HEK293 (cell line): Measurements from ENCODE around the gene OSBP2.

Source experiments
- CTCF ChIA-PET: fragments of 350-600 bp; formaldehyde crosslinking; extraction: SDS; loops from one replicate; lab custom pipeline; 2021; ENCODE audit warnings: antibody characterized with exemption; lab: Yijun Ruan, JAX
- POLR2A ChIA-PET: fragments of 300-600 bp; formaldehyde crosslinking; extraction: SDS; loops from one replicate; lab custom pipeline; 2020; ENCODE audit warnings: antibody characterized with exemption, inconsistent platforms; lab: Yijun Ruan, JAX
- H3K27ac ChIP-seq: fragments of 200-500 bp; sonication (Bioruptor generic); 2 replicates; pipeline ENCODE4 v1.5.1; 2014; ENCODE audit warnings: low read depth, low read length, control low read depth, inconsistent platforms; ENCODE audit errors: extremely low read depth
- H3K36me3 ChIP-seq, 2 experiments: fragments of 200-500 bp in 1 of 2; sonication (Bioruptor generic) in 1 of 2; 1 replicate in 1 of 2; 2 replicates in 1 of 2; pipeline ENCODE4 v1.5.1; 2014 to 2017; ENCODE audit warnings: inconsistent platforms in 2 of 2, low read length in 2 of 2; ENCODE audit not compliant: control insufficient read depth in 2 of 2, insufficient read depth in 1 of 2
- H3K4me1 ChIP-seq: fragments of 200-500 bp; sonication (Bioruptor generic); 2 replicates; pipeline ENCODE4 v1.5.1; 2014; ENCODE audit warnings: mild to moderate bottlenecking, low read length, inconsistent platforms; ENCODE audit not compliant: control insufficient read depth, insufficient read depth
- H3K4me3 ChIP-seq: 2 replicates; pipeline ENCODE4 v1.5.1; 2011; ENCODE audit warnings: low read depth, mild to moderate bottlenecking, control low read depth, low read length, moderate library complexity
- H3K9me3 ChIP-seq: fragments of 200-500 bp; sonication (Bioruptor generic); 2 replicates; pipeline ENCODE4 v1.5.1; 2014; ENCODE audit warnings: low read depth, low read length, inconsistent platforms; ENCODE audit not compliant: control insufficient read depth, insufficient read depth
- GLI2 ChIP-seq: fragments of 450-650 bp; formaldehyde crosslinking; IDR thresholded peaks from 2 replicates; pipeline ENCODE4; 2017; ENCODE audit warnings: missing biosample characterization, missing genetic modification characterization, low read depth, borderline replicate concordance
- MEIS1 ChIP-seq: sonication (generic); formaldehyde crosslinking; IDR thresholded peaks from 2 replicates; pipeline ENCODE4 v1.8.1; 2022; ENCODE audit warnings: missing genetic modification reagents, mild to moderate bottlenecking, borderline replicate concordance
- ZNF37A ChIP-seq: fragments of 450-650 bp; IDR thresholded peaks from 2 replicates; pipeline ENCODE4 v1.5.1; 2018; ENCODE audit warnings: missing biosample characterization, missing genetic modification characterization
- ZNF549 ChIP-seq: fragments of 450-650 bp; IDR thresholded peaks from 2 replicates; pipeline ENCODE4 v1.5.1; 2018; ENCODE audit warnings: missing biosample characterization, missing genetic modification characterization, mild to moderate bottlenecking, inconsistent platforms, moderate library complexity
- ZNF600 ChIP-seq: fragments of 450-650 bp; formaldehyde crosslinking; IDR thresholded peaks from 2 replicates; pipeline ENCODE4 v1.5.1; 2016; ENCODE audit warnings: missing biosample characterization, missing genetic modification characterization
- ZNF664 ChIP-seq: fragments of 450-650 bp; formaldehyde crosslinking; IDR thresholded peaks from 2 replicates; pipeline ENCODE4 v1.5.1; 2016; ENCODE audit warnings: missing biosample characterization, missing genetic modification characterization
- TF ChIP-seq, protein P1 (sequence below): fragments of 450-650 bp; formaldehyde crosslinking; IDR thresholded peaks from 2 replicates; pipeline ENCODE4 v1.5.1; 2016; ENCODE audit warnings: missing biosample characterization, missing genetic modification characterization
- TF ChIP-seq, protein P2 (sequence below): sonication (generic); formaldehyde crosslinking; IDR thresholded peaks from 2 replicates; pipeline ENCODE4 v1.8.1; 2022; ENCODE audit warnings: mild to moderate bottlenecking, moderate library complexity, missing genetic modification reagents
- TF ChIP-seq, protein P3 (sequence below): fragments of 450-650 bp; formaldehyde crosslinking; IDR thresholded peaks from 2 replicates; pipeline ENCODE4 v1.5.1; 2016; ENCODE audit warnings: missing biosample characterization, missing genetic modification characterization
- TF ChIP-seq, protein P4 (sequence below): fragments of 450-650 bp; formaldehyde crosslinking; IDR thresholded peaks from 2 replicates; pipeline ENCODE4 v1.5.1; 2016; ENCODE audit warnings: missing biosample characterization, missing genetic modification characterization, low read depth
- TF ChIP-seq, protein P5 (sequence below): fragments of 450-650 bp; formaldehyde crosslinking; IDR thresholded peaks from 2 replicates; pipeline ENCODE4 v1.5.1; 2016; ENCODE audit warnings: missing biosample characterization, missing genetic modification characterization
- TF ChIP-seq, protein P6 (sequence below): fragments of 450-650 bp; formaldehyde crosslinking; IDR thresholded peaks from 2 replicates; pipeline ENCODE4 v1.5.1; 2016; ENCODE audit warnings: missing biosample characterization, missing genetic modification characterization

OSBP2 gene

DNA sequence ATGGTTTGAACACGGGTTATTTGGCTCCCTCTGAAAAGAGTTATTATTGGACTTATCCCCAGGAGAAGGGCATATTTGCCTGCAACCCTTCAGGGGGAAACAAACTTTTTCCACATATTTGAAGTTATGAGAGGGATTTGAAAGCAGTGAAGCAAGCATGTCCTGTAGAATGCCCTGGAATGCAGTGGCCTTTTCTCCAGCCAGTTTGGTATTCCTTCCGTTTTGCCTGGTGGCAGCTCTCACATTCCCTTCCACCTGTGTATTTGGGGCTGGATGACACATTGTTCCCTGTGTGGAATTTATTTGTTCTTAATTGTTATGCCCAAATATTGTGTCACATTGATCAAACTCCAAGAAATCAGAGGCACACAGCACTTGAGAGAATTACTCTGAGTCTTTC is 59.0 kb downstream of the OSBP2 start (continued):
- TF ChIP-seq, protein P1, sequence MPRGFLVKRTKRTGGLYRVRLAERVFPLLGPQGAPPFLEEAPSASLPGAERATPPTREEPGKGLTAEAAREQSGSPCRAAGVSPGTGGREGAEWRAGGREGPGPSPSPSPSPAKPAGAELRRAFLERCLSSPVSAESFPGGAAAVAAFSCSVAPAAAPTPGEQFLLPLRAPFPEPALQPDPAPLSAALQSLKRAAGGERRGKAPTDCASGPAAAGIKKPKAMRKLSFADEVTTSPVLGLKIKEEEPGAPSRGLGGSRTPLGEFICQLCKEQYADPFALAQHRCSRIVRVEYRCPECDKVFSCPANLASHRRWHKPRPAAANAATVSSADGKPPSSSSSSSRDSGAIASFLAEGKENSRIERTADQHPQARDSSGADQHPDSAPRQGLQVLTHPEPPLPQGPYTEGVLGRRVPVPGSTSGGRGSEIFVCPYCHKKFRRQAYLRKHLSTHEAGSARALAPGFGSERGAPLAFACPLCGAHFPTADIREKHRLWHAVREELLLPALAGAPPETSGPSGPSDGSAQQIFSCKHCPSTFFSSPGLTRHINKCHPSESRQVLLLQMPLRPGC (tag by site-specific recombination) = no peak
- no peak for TF ChIP-seq MEIS1 (CRISPR knock-in tag)
- TF ChIP-seq, protein P2, sequence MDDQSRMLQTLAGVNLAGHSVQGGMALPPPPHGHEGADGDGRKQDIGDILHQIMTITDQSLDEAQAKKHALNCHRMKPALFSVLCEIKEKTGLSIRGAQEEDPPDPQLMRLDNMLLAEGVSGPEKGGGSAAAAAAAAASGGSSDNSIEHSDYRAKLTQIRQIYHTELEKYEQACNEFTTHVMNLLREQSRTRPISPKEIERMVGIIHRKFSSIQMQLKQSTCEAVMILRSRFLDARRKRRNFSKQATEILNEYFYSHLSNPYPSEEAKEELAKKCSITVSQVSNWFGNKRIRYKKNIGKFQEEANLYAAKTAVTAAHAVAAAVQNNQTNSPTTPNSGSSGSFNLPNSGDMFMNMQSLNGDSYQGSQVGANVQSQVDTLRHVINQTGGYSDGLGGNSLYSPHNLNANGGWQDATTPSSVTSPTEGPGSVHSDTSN (CRISPR knock-in tag) = no peak
- TF ChIP-seq, protein P3, sequence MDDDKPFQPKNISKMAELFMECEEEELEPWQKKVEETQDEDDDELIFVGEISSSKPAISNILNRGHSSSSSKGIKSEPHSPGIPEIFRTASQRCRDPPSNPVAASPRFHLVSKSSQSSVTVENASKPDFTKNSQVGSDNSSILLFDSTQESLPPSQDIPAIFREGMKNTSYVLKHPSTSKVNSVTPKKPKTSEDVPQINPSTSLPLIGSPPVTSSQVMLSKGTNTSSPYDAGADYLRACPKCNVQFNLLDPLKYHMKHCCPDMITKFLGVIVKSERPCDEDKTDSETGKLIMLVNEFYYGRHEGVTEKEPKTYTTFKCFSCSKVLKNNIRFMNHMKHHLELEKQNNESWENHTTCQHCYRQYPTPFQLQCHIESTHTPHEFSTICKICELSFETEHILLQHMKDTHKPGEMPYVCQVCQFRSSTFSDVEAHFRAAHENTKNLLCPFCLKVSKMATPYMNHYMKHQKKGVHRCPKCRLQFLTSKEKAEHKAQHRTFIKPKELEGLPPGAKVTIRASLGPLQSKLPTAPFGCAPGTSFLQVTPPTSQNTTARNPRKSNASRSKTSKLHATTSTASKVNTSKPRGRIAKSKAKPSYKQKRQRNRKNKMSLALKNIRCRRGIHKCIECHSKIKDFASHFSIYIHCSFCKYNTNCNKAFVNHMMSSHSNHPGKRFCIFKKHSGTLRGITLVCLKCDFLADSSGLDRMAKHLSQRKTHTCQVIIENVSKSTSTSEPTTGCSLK (tag by site-specific recombination) = no peak

DNA sequence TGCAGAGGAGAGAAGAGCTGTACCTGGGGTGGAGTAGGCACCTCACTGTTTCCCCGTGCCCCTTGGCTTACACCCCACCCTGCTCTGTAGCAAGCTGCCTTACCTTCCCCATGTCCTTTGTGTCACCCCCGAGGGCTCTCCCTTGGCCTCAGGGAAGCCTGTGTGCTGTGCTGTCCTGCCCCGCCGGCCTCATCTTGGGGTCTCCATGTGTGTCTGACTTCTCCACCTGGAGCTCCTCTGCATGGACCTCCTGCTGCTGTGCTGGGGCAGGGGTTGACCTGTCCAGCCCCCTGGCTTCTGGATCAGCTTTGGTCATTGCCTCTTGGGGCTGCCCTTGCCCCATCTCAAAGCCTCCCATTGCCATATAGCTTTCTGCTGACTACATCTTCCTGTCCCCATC is 59.8 kb downstream of the OSBP2 start:
- TF ChIP-seq ZNF600 (tag by site-specific recombination) (no peak), ZNF664 (tag by site-specific recombination) (no peak), ZNF549 (tag by site-specific recombination) (no peak), ZNF37A (tag by site-specific recombination) (no peak), GLI2 (tag by site-specific recombination) (no peak)
- TF ChIP-seq, protein P4, sequence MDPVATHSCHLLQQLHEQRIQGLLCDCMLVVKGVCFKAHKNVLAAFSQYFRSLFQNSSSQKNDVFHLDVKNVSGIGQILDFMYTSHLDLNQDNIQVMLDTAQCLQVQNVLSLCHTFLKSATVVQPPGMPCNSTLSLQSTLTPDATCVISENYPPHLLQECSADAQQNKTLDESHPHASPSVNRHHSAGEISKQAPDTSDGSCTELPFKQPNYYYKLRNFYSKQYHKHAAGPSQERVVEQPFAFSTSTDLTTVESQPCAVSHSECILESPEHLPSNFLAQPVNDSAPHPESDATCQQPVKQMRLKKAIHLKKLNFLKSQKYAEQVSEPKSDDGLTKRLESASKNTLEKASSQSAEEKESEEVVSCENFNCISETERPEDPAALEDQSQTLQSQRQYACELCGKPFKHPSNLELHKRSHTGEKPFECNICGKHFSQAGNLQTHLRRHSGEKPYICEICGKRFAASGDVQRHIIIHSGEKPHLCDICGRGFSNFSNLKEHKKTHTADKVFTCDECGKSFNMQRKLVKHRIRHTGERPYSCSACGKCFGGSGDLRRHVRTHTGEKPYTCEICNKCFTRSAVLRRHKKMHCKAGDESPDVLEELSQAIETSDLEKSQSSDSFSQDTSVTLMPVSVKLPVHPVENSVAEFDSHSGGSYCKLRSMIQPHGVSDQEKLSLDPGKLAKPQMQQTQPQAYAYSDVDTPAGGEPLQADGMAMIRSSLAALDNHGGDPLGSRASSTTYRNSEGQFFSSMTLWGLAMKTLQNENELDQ (tag by site-specific recombination) = no peak
- TF ChIP-seq, protein P5, sequence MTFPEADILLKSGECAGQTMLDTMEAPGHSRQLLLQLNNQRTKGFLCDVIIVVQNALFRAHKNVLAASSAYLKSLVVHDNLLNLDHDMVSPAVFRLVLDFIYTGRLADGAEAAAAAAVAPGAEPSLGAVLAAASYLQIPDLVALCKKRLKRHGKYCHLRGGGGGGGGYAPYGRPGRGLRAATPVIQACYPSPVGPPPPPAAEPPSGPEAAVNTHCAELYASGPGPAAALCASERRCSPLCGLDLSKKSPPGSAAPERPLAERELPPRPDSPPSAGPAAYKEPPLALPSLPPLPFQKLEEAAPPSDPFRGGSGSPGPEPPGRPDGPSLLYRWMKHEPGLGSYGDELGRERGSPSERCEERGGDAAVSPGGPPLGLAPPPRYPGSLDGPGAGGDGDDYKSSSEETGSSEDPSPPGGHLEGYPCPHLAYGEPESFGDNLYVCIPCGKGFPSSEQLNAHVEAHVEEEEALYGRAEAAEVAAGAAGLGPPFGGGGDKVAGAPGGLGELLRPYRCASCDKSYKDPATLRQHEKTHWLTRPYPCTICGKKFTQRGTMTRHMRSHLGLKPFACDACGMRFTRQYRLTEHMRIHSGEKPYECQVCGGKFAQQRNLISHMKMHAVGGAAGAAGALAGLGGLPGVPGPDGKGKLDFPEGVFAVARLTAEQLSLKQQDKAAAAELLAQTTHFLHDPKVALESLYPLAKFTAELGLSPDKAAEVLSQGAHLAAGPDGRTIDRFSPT (tag by site-specific recombination) = no peak
- TF ChIP-seq, protein P6, sequence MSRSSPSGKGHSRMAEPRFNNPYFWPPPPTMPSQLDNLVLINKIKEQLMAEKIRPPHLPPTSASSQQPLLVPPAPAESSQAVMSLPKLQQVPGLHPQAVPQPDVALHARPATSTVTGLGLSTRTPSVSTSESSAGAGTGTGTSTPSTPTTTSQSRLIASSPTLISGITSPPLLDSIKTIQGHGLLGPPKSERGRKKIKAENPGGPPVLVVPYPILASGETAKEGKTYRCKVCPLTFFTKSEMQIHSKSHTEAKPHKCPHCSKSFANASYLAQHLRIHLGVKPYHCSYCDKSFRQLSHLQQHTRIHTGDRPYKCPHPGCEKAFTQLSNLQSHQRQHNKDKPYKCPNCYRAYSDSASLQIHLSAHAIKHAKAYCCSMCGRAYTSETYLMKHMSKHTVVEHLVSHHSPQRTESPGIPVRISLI = no peak
- H3K9me3 ChIP-seq = no peaks in the 10 kb centered on the region
- no peak overlapping the region for H3K4me3 ChIP-seq
- ChIA-PET POLR2A (interaction anchor here (0.5 to 2.1 kb wide), 2 partner anchors 119 to 1499 kb away, joined by 3 to 11 read pairs; partner anchors contain the start of gene SLC35E4), CTCF (interaction anchor here (0.5 to 6.3 kb wide), 27 partner anchors 7 to 802 kb away, joined by 3 to 100 read pairs (median 4); partner anchors contain the start of gene SLC35E4)
- no peak overlapping the region for H3K27ac ChIP-seq
- H3K36me3 ChIP-seq = no peaks in the 10 kb centered on the region
- H3K4me1 ChIP-seq = no peaks in the 10 kb centered on the region
